GM21526 (cell line): Measurements from ENCODE around the gene RPTOR.
"Not testable (repeated sequence)": the region's sequence is repeated elsewhere in the genome, so short reads cannot be mapped to it uniquely, and the experiment has no call there.

ENCODE experiments used
- ATAC-seq: cut with Tn5 transposase; IDR thresholded peaks from one replicate; pipeline ENCODE4 v1.9.1; 2021; ENCODE audit warnings: moderate library complexity; ENCODE audit not compliant: unreplicated experiment, low FRiP score

Gene RPTOR

DNA sequence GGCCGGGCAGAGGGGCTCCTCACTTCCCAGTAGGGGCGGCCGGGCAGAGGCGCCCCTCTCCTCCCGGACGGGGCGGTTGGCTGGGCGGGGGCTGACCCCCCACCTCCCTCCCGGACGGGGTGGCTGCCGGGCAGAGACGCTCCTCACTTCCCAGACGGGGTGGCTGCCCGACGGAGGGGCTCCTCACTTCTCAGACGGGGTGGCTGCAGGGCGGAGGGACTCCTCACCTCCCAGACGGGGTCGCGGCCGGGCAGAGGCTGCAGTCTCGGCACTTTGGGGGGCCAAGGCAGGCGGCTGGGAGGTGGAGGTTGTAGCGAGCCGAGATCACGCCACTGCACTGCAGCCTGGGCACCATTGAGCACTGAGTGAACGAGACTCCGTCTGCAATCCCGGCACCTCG is 7.3 kb upstream of the RPTOR start:
- not testable (repeated sequence) for ATAC-seq

DNA sequence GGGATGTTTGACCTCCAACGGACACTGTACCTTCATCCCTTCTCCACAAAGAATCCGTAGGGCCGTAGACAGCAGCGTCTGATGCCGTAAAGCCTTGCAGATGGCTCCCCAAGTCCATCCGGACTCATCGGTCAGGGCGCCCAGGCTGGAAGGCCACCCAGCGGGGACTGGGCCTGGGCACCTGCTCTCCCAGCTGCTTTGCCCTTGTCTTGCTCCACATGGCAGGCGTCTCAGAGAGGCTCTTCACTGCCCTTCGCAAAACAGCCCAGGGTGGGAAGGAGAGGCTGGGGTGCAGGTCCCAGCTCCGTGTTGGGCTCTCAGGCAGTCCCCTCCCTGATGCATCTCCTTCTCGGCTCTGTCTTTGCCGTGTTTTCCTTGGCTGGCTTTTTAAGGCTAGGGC is 6.2 kb upstream of the RPTOR start:
- no peak for ATAC-seq

DNA sequence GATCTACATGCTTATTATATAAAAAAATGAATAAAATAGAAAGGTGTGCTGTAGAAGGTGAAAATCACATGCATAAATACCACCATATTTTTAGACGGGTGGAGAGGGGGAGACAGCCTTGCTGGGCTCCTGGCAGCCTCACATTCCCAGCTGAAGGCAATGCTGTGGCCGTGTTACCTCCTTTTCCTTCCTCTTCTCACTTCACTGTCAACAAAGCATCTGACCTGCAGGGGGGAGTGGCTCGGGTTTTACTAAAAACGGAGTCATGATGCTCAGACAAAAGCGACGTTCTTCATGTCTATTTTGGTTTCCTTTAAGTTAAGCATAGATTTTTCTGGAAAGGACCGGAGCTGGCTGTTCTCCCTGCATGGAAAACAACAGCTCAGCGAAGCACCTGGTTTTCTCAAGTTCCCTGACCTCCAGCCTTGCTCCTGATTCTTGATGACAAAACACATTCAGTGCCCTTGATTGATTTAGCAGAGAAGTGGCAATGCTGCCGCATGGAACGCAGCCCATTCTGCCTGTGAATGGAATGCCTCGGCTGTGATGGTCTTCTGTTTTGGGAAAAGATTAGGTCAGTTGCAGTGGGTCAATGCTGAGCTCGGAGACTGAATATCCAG is 5.5 kb upstream of the RPTOR start:
- ATAC-seq = no peak

DNA sequence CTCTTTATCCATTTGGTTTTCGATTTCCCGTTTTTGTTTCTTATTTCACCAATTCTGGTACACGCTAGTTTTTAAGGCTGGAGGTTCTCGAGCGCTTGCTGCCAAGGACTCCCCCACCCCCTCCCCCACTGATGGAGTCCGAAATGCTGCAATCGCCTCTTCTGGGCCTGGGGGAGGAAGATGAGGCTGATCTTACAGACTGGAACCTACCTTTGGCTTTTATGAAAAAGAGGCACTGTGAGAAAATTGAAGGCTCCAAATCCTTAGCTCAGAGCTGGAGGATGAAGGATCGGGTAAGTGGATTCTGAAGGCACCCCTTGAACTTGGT is 825 bp downstream of the RPTOR start:
- ATAC-seq = no peak

DNA sequence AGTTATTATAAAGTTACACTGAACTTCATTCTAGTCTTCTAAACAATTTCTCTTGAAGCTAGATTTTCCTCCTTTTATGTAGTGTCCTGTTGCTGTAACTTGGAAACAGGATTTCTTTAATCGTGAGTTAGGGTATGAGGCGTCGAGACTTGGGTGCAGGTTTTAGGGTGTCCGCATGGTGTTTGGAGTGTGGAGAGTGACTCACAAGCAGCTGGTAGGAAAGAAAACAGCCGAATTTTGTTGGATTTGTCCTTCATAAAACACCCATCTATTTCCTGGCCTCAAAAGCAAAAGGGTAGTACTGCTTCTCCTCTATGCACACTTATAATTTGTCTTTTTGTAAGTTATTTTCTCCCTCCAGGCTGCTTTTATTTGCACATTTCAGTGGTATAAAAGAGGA is 1.6 kb downstream of the RPTOR start:
- no peak for ATAC-seq

DNA sequence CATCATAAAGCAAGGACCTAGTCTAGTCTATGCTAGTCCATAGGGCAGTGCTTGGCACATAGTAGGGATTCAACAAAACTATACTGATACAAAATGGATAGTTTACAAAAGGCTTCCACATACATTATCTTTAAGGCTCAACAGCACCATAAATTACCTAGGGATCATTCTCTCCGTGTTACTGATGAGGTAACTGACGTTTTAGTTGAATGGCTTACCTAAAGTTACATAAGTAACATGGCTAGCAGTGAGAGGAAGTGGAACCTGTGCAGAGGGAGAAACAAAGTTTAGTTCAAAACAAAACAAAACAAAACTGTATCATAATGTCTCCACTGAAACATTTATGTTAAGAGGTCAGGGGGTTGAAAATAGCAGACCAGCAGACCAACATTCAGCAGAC is 7.9 kb downstream of the RPTOR start:
- ATAC-seq = no peak

DNA sequence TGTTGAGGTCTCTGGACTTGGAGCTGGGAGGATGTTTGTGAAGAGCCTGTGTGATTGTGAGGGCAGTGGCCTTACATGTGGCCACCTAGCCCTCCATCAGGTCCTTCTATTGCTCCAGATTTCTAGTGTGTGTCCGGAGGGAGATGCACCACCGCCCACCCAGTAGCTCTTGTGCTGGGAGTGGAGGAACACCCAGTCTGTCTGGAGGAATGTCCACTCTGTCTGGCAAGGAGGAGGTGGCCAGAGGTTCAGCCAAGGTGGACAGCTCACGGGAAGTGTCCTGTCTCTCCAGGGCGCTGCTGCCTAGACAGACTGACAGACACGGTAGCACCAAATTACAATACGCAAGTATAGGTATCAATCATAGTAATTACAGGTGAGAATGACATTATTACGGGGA is 10.6 kb downstream of the RPTOR start:
- ATAC-seq = no peak

DNA sequence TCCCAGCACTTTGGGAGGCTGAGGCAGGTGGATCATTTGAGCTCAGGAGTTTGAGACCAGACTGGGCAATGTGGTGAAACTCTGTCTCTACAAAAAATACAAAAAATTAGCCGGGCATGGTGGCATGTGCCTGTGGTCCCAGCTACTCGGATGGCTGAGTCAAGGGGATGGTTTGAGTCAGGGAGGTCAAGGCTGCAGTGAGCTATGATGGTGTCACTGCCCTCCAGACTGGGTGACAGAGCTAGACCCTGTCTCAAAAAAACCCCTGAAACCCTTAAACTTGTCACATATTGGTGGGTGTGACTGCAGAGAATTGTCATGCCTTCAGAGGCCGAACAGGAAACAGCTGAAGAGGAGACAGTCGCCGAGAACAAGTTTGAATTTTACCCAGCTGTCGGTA is 13.4 kb downstream of the RPTOR start:
- no peak for ATAC-seq

DNA sequence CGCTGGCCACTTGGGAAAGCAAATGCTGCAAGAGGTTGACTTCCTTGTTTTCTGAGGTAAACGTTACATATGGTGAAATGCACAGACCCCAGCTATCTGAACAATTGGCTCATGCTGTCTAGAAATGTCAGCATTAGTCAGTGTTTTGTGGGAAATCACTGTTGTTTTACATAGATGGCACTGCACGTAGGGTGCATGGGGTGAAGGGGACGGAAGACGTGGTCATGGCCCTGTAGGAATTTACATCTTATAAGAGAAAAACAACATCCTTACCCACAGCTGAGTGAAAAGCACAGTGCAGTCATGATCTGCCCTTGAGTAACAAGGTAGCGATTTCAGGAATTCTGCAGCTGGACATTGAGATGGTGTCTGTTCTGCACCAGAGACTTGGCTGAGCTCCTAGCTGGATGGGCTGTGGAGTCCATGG is 15.2 kb downstream of the RPTOR start:
- no peak for ATAC-seq

DNA sequence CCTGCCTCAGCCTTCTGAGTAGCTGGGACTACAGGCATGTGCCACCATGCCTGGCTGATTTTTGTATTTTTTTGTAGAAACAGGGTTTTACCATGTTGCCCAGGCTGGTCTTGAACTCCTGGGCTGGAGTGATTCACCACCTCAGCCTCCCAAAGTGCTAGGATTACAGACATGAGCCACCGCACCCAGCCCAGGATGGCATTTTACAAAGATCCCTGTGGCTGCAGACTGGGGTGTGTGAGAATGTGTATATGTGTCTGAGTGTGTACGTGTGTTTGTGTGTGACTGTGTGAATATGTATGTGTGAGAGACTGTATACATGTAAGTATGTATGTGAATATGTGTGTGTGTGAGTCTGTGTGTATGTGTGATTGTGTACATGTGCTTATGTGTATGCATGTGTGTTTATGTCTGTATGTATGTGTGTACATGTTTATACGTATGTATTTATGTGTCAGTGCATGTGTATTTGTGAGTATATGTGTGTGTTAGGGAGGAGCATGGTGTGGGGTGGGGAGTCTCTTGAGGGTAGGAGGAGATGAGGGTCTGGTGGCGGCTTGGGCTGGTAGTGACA is 17.0 kb downstream of the RPTOR start:
- ATAC-seq = no peak

DNA sequence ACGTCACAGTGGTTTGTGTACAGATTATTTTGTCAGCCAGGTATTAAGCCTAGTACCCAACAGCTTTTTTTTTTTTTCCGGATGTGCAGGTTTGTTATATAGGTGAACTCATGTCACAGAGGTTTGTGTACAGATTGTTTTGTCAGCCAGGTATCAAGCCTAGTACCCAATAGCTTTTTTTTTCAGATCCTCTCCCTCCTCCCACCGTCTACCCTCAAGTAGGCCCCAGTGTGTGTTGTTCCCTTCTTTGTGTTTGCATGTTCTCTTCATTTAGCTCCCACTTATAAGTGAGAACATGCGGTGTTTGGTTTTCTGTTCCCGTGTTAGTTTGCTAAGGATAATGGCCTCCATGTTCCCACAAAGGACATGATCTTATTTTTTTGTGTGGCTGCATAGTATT is 19.9 kb downstream of the RPTOR start:
- ATAC-seq = no peak

DNA sequence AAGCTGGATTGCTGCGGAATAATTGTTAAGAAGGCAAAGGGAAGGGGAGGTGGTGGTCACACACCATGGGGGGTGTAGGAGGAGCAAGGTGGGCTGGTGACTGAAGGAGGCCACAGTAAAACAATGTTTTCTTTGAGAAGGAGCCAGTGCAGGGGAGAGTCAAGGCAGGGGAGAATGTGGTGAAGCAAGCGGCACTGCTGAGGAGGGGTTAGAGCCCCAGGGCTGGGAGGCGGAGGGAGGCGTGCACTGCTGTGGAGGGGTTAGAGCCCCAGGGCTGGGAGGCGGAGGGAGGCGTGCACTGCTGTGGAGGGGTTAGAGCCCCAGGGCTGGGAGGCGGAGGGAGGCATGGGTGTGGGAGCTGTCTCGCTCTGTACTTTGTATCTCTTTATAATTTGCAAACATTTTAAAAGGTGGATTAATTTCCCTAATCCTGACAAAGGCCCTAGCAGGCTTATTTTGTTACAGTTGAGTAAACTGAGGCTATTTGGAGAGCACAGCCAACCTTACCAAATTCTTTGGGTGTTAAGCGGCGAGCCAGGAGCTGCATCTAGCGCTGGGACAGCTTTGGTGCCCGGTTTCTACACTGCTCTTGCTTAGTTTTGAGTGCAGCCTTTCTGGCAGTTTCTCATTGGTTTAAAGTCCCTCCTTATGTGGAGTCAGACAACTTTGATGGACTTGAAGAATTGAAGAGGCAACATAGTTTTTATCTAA is 20.9 kb downstream of the RPTOR start:
- no peak for ATAC-seq

DNA sequence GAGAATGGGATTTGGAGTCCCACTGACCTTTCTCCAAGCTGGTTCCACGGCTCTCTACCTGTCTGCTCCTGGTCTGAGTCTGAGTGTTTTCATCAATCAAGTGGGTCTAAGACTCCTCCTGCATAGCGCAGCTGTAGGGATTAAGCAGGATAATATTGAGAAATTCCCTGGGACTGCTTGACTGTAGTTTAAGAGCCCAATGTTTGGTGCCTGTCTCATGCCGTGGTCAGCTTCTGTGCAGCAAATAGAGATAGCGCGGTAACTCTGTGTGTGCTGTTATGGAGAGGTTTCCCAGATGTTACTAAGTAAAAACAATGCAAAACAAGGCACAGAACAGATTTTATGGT is 21.4 kb downstream of the RPTOR start:
- no peak for ATAC-seq

DNA sequence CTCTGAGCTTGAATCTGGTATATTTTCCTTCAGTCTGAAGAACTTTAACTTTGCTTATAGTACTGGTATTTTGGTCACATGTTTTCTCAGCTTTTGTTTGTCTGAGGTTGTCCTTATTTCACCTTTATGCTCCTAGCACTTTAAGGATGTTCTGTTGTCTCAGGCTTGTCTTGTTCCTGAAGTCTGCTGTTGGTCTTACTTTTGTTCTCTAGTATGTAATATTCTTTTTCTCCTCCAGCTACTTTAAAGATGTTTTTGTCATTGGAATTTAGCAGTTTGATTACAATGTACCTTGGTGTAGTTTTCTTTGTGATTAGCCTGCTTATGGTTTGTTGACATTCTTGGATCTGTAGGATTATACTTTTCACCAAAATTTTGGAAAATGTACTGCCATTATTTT is 23.6 kb downstream of the RPTOR start:
- ATAC-seq = no peak

DNA sequence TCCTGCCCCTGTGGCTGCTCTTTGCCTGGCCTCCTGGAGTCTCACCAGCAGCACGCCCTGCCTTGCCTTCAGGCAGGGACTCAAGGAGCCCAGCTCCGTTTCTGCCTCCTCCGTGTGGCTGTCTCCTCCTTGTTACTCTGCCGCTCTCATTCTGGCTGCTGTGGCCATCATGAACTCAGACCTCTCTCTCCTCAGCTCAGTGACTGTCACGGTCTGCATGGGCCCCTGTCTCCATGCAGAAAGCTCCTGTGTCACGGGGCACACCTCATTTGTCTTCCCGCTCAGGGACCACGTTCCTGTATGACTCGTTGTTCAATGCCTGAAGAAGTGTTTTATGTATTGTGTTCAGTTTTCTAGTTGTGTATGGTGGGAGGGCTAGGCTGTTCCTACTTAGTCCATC is 25.3 kb downstream of the RPTOR start:
- no peak for ATAC-seq

DNA sequence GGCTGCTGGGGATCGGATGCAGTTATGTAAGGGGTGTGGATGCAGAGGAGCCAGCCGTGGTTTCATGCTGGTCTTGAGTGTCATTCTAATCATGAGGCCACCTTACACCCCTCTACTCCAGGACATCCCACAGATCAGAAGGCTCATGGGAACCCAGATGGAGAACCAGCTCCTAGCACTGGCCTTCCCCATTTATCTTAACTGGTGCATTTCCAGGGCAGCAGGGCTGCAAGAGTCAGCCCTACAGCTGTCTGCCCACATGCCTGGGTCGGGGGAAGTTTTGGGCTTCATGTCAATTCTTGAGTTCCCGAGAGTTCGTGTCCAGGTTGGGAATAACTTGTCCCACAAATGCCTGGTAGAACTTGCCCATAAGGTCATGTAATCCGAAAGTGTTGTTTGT is 29.1 kb downstream of the RPTOR start:
- no peak for ATAC-seq

DNA sequence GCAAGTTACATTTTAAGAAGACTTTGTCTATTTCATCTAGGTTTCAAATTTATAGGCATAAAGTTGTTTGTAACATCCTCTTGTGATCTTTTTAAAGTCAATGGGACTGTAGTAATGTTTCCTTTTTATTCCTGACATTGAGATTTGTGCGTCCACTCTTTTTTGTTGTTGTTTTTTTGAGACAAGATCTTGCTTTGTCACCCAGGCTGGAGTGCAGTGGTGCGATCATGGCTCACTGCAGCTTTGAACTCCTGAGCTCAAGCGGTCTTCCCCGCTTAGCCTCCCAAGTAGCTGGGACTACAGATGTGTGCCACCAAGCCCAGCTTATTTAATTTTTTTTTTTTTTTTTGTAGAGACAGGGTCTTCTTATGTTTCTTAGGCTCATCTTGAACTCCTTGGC is 29.9 kb downstream of the RPTOR start:
- no peak for ATAC-seq

DNA sequence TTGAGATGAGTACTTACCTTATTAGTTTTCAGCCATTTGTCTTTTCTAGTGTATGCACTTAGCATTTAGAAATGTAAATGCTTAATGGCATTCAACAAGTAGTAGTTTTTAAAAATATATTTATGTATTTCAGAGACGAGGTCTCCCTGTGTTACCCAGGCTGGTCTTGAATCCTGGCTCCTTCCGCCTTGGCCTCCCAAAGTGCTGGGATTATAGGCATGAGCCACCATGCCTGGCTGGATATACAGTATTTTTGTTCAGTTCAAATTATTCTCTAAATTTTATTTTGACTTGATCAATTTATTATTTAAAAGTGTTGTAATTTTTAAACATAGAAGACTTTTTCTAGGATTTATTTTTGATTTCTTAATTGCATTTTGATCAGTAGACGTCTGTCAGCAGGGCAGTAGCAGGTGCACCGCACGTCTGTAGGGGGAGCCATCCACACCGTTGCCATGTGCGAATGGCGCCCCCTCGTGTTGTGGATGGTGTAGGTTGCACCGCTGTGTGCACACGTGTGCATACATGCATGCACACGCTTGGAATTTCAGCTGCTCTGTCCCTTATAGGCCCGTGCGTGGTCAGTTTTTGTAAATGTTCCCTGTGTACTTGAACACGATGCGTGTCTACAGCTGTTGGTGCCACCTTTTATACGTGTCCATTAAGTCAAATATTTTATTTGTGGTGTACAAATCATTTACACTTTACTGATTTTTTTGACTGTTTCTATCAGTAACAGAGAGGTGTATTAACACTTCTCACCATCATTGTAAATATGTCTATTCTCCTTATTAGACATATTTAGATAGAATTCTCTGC is 30.6 kb downstream of the RPTOR start:
- peak; percentile 63 for ATAC-seq

DNA sequence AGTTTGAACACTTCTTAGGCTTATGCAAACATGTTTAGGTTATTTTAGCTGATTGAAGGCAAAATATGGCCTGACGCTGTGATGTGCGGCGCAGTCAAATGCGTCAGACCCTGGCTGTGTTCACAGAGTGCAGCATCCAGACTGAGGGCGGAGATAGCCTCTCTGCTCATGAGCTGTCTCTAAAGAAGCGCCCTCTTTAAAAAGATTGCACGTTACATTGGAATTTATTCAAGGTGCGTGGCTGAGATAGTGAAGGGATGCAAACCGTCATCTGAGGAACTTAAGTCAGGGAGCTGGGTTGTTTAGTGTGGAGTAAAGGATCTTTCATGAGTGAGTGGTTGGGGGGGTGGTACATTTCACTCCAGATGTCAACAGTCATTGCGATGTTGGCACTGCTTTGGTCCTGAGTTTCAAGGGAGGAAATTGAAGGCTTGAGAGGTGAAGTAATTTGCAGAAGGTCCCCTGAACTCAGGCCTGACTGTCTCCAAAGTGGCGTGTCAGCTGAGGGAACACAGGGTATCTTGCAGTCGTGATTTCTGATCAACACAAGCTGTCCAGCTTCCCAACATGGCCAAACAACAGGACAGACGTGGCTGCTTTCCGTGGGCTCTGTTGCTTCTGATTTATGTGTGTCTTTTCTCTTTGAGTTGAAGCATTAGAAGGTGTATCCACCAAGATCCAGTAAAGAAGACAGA is 33.4 kb downstream of the RPTOR start:
- ATAC-seq = no peak

DNA sequence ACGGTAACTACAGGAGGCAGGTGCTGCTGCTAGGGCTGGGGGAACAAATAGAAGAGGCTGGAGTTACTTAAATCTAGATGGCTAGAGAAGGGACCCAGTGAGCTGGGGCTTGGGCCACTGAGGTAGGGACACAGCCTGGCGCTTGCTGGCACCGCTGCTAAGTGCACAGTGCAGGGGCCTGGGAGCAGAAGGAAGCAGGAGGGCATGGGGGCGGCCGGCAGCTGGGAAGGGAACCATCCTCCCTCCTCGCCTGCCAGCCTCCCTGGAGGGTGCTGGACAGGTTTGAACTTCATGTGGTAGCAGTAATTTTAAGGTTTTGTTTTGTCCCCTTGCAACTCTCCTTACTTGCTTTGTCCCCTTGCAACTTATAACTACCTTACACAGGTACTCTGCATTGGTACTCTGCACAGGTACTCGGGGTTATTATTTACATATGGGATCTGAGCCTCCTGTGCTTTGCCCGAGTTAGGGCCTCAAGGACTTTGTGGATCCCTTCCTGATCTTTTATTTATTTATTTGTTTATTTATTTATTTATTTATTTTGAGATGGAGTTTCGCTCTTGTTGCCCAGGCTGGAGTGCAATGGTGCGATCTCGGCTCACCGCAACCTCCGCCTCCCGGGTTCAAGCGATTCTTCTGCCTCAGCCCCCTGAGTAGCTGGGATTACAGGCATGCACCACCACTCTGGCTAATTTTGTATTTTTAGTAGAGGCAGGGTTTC is 34.2 kb downstream of the RPTOR start:
- not testable (repeated sequence) for ATAC-seq
